HG03097 (cell line): ENCODE results near the gene RASL12.
"Not testable (repeated sequence)": the region's sequence is repeated elsewhere in the genome, so short reads cannot be mapped to it uniquely, and the experiment has no call there.

ENCODE experiments used
- ATAC-seq: cut with Tn5 transposase; IDR thresholded peaks from one replicate; pipeline ENCODE4 v1.9.1; 2021; ENCODE audit not compliant: unreplicated experiment, low FRiP score

The RASL12 gene

GRCh38 chr15:65057549-65057940 lies 10.2 kb downstream of the RASL12 start:
- ATAC-seq, result no peak

- ATAC-seq, result no peak
These were observed 10.8 kb downstream of the RASL12 start for GRCh38 chr15:65056868-65057548.

GRCh38 chr15:65056106-65056505 lies 11.7 kb downstream of the RASL12 start:
- ATAC-seq, result no peak

GRCh38 chr15:65055201-65055870 lies 12.5 kb downstream of the RASL12 start:
- ATAC-seq, result no peak

- no peak for ATAC-seq
These were observed 13.2 kb downstream of the RASL12 start for GRCh38 chr15:65054333-65055200.

GRCh38 chr15:65052956-65053355 lies 14.8 kb downstream of the RASL12 start:
- ATAC-seq, result no peak

GRCh38 chr15:65051266-65051665 lies 16.5 kb downstream of the RASL12 start:
- ATAC-seq, result no peak

- no peak for ATAC-seq
These were observed 17.5 kb downstream of the RASL12 start for GRCh38 chr15:65050270-65050669.

GRCh38 chr15:65049418-65049840 lies 18.4 kb downstream of the RASL12 start:
- peak; percentile 75 for ATAC-seq

GRCh38 chr15:65048241-65048640 lies 19.6 kb downstream of the RASL12 start:
- ATAC-seq, result no peak

GRCh38 chr15:65044724-65045481 lies 22.9 kb downstream of the RASL12 start, which contains the start of gene SLC51B:
TSS of gene SLC51B (plus strand) at chr15:65045387. CDS start at chr15:65050005, 4,618 bp downstream.
- ATAC-seq, result no peak

- not testable (repeated sequence) for ATAC-seq
These were observed 23.6 kb downstream of the RASL12 start for GRCh38 chr15:65044218-65044617.

- no peak for ATAC-seq
These were observed 24.9 kb downstream of the RASL12 start for GRCh38 chr15:65042776-65043327.

GRCh38 chr15:65041787-65042186 lies 26.0 kb downstream of the RASL12 start:
- no peak for ATAC-seq

GRCh38 chr15:65040461-65040860 lies 27.3 kb downstream of the RASL12 start:
- ATAC-seq, result no peak

GRCh38 chr15:65038836-65039235 lies 29.0 kb downstream of the RASL12 start:
- ATAC-seq, result no peak

- ATAC-seq, result no peak
These were observed 29.4 kb downstream of the RASL12 start for GRCh38 chr15:65038428-65038827.

- no peak for ATAC-seq
These were observed 30.5 kb downstream of the RASL12 start for GRCh38 chr15:65037309-65037708.

- ATAC-seq, result no peak
These were observed 33.1 kb downstream of the RASL12 start for GRCh38 chr15:65034719-65035118.

GRCh38 chr15:65033659-65034269 lies 34.0 kb downstream of the RASL12 start:
- ATAC-seq, result no peak
